ENCODE results near the gene GKN1. TPM values are rescaled to one million over a fixed set of nuclear protein-coding genes. Genes with fewer than 3 reads are reported as not detected.

Gene GKN1
- total RNA-seq, 1 experiment from 2014 or later, result not detected

- peaks cover 16% of the 10 kb centered on the region for H3K4me1 Mint-ChIP-seq
- peaks cover 32% of the 10 kb centered on the region for H3K27me3 Mint-ChIP-seq (ENCODE audit: low read depth)
- CTCF ChIA-PET, result interaction anchor here (0.7 to 1.1 kb wide), 2 partner anchors 67 to 296 kb away, joined by 3 to 5 read pairs; no protein-coding TSS in a partner anchor
- no peak overlapping the region for H3K4me3 Mint-ChIP-seq
- ATAC-seq (no peak), DNase-seq (ENCODE audit: low spot score) (no peak)
- H3K36me3 Mint-ChIP-seq, result no peaks in the 10 kb centered on the region
- H3K27ac Mint-ChIP-seq, result no peak overlapping the region
- no peaks in the 10 kb centered on the region for H3K9me3 Mint-ChIP-seq
- TF ChIP-seq NFATC4 (CRISPR knock-in tag; IDR thresholded peaks at IDR 0.05) (no peak), ZBTB43 (CRISPR knock-in tag; IDR thresholded peaks at IDR 0.05) (no peak), RELA (CRISPR knock-in tag; IDR thresholded peaks at IDR 0.05; ENCODE audit: borderline replicate concordance) (no peak), MYBL2 (CRISPR knock-in tag; IDR thresholded peaks at IDR 0.05) (no peak), GRHL2 (CRISPR knock-in tag; IDR thresholded peaks at IDR 0.05; ENCODE audit: insufficient replicate concordance, severe bottlenecking) (no peak), IRF1 (CRISPR knock-in tag; IDR thresholded peaks at IDR 0.05) (no peak), ESRRA (CRISPR knock-in tag; IDR thresholded peaks at IDR 0.05; ENCODE audit: borderline replicate concordance) (no peak), AFF4 (CRISPR knock-in tag; IDR thresholded peaks at IDR 0.05; ENCODE audit: borderline replicate concordance) (no peak), ZBTB21 (CRISPR knock-in tag; IDR thresholded peaks at IDR 0.05; ENCODE audit: borderline replicate concordance) (no peak), FOXP1 (CRISPR knock-in tag; IDR thresholded peaks at IDR 0.05; ENCODE audit: borderline replicate concordance) (no peak), MXD4 (CRISPR knock-in tag; IDR thresholded peaks at IDR 0.05; ENCODE audit: borderline replicate concordance) (no peak), NR3C1 (CRISPR knock-in tag; conservative IDR thresholded peaks at IDR 0.05; ENCODE audit: low read depth) (no peak), AR (CRISPR knock-in tag; IDR thresholded peaks at IDR 0.05) (no peak), NFYB (CRISPR knock-in tag; conservative IDR thresholded peaks at IDR 0.05; ENCODE audit: low read depth) (no peak), TEAD1 (CRISPR knock-in tag; IDR thresholded peaks at IDR 0.05) (no peak), ZNF219 (CRISPR knock-in tag; IDR thresholded peaks at IDR 0.05; ENCODE audit: borderline replicate concordance) (no peak), ZNF121 (CRISPR knock-in tag; IDR thresholded peaks at IDR 0.05) (no peak)
- POLR2A ChIA-PET, result no interaction called here
Observed at GRCh38 chr2:69010437-69011194, 36.2 kb downstream of the GKN1 start.
